HepG2 (cell line): ENCODE measurements around the gene FARSB. TPM values are rescaled to one million over a fixed set of nuclear protein-coding genes. Genes with fewer than 3 reads are reported as not detected.

Experiments
- ESRRA ChIP-seq: sonication (generic); formaldehyde crosslinking; IDR thresholded peaks from 2 replicates; pipeline ENCODE4 v1.5.1; 2020; ENCODE audit warnings: mild to moderate bottlenecking, low read depth, missing genetic modification reagents
- FOSL2 ChIP-seq: sonication (generic); formaldehyde crosslinking; IDR thresholded peaks from 2 replicates; pipeline ENCODE4 v1.4.0; 2020; ENCODE audit warnings: missing genetic modification reagents
- GLMP ChIP-seq: sonication (generic); formaldehyde crosslinking; IDR thresholded peaks from 2 replicates; pipeline ENCODE4 v1.9.0; 2021; ENCODE audit warnings: missing genetic modification reagents, mild to moderate bottlenecking, borderline replicate concordance
- HMGXB3 ChIP-seq: sonication (generic); formaldehyde crosslinking; IDR thresholded peaks from 2 replicates; pipeline ENCODE4 v1.4.0; 2020; ENCODE audit warnings: missing genetic modification reagents, borderline replicate concordance
- HNF4A ChIP-seq: sonication (generic); formaldehyde crosslinking; IDR thresholded peaks from 2 replicates; pipeline ENCODE4 v1.4.0; 2020; ENCODE audit warnings: missing genetic modification reagents
- HNRNPK ChIP-seq: fragments of 200-400 bp; formaldehyde crosslinking; IDR thresholded peaks from 2 replicates; pipeline ENCODE4 v1.6.1; 2018; ENCODE audit warnings: low read length, low read depth, moderate library complexity, mild to moderate bottlenecking; ENCODE audit not compliant: poor library complexity, severe bottlenecking
- KAT8 ChIP-seq: IDR thresholded peaks from 2 replicates; pipeline ENCODE4 v1.6.1; 2016; ENCODE audit warnings: missing genetic modification reagents, missing compliant biosample characterization
- LBX2 ChIP-seq: sonication (generic); formaldehyde crosslinking; IDR thresholded peaks from 2 replicates; pipeline ENCODE4 v1.5.0; 2020; ENCODE audit warnings: missing genetic modification reagents, mild to moderate bottlenecking, borderline replicate concordance
- MAFG ChIP-seq: sonication (generic); formaldehyde crosslinking; IDR thresholded peaks from 2 replicates; pipeline ENCODE4 v1.5.1; 2020; ENCODE audit warnings: mild to moderate bottlenecking, missing genetic modification reagents
- RXRB ChIP-seq: IDR thresholded peaks from 2 replicates; pipeline ENCODE4 v1.6.1; 2016; ENCODE audit warnings: borderline replicate concordance, missing genetic modification reagents, missing compliant biosample characterization
- SMAD9 ChIP-seq: sonication (generic); formaldehyde crosslinking; IDR thresholded peaks from 2 replicates; pipeline ENCODE4 v1.5.1; 2020; ENCODE audit warnings: mild to moderate bottlenecking, missing genetic modification reagents
- SP140L ChIP-seq: sonication (generic); formaldehyde crosslinking; IDR thresholded peaks from 2 replicates; pipeline ENCODE4 v1.4.0; 2020; ENCODE audit warnings: missing genetic modification reagents, borderline replicate concordance
- SPEN ChIP-seq: sonication (generic); formaldehyde crosslinking; IDR thresholded peaks from 2 replicates; pipeline ENCODE4 v1.5.1; 2020; ENCODE audit warnings: low read depth, mild to moderate bottlenecking, missing genetic modification reagents
- SRSF1 ChIP-seq: fragments of 200-400 bp; formaldehyde crosslinking; optimal IDR thresholded peaks from 2 replicates; pipeline ENCODE3; 2017; ENCODE audit warnings: mild to moderate bottlenecking, low read depth, low read length, moderate library complexity
- STAT6 ChIP-seq: sonication (generic); formaldehyde crosslinking; IDR thresholded peaks from 2 replicates; pipeline ENCODE4 v1.4.0; 2020; ENCODE audit warnings: missing genetic modification reagents, mild to moderate bottlenecking, borderline replicate concordance
- XBP1 ChIP-seq: sonication (generic); formaldehyde crosslinking; IDR thresholded peaks from 2 replicates; pipeline ENCODE4 v1.5.0; 2020; ENCODE audit warnings: missing genetic modification reagents
- ZBTB1 ChIP-seq: sonication (generic); formaldehyde crosslinking; IDR thresholded peaks from 2 replicates; pipeline ENCODE4 v1.4.0; 2020; ENCODE audit warnings: missing genetic modification reagents, borderline replicate concordance
- ZNF121 ChIP-seq: sonication (generic); formaldehyde crosslinking; IDR thresholded peaks from 2 replicates; pipeline ENCODE4 v1.5.0; 2020; ENCODE audit warnings: mild to moderate bottlenecking, missing genetic modification reagents
- ZNF24 ChIP-seq: fragments of 450-650 bp; IDR thresholded peaks from 2 replicates; pipeline ENCODE4 v1.6.1; 2017; ENCODE audit warnings: antibody characterized with exemption, mild to moderate bottlenecking
- ZNF367 ChIP-seq: sonication (generic); formaldehyde crosslinking; IDR thresholded peaks from 2 replicates; pipeline ENCODE4 v1.4.0; 2020; ENCODE audit warnings: missing genetic modification reagents, borderline replicate concordance
- ZNF496 ChIP-seq: sonication (generic); formaldehyde crosslinking; IDR thresholded peaks from 2 replicates; pipeline ENCODE4 v1.8.1; 2023; ENCODE audit warnings: mild to moderate bottlenecking, moderate library complexity, missing genetic modification reagents; ENCODE audit not compliant: insufficient replicate concordance
- ZSCAN12 ChIP-seq: sonication (generic); formaldehyde crosslinking; IDR thresholded peaks from 2 replicates; pipeline ENCODE4 v1.9.0; 2021; ENCODE audit warnings: mild to moderate bottlenecking, missing genetic modification reagents
- polyA plus RNA-seq, 8 experiments: library from polyadenylated mRNA; depleted of rRNA in 3 of 8; stranded (reverse) in 7 of 8; unstranded in 1 of 8; fragments of >200 nt; fragmentation: Illumina TruSeq in 4 of 8; extraction: Trizol in 4 of 8; gene quantifications; 2 replicates each; pipeline versions ENCODE4 v1.2.1 to v1.2.3, GENCODE V29; 2011 to 2016; ENCODE audit warnings: low read depth in 4 of 8, missing spikeins in 1 of 8, mixed read lengths in 1 of 8; ENCODE audit not compliant: insufficient read depth in 1 of 8
- total RNA-seq, 5 experiments: library from RNA; depleted of rRNA; stranded (reverse); fragments of >200 nt; fragmentation: Illumina TruSeq; extraction: Trizol; gene quantifications; 2 replicates each; pipeline ENCODE4 v1.2.3, GENCODE V29; 2016; ENCODE audit warnings: low read depth in 1 of 5

Gene FARSB
- total and polyA plus RNA-seq, 2 of the 13 experiments (the other 11 are each of a cell fraction or from before 2014, with no cell fraction given) = 23.3 to 45.9 TPM

GRCh38 chr2:222690564-222691200 lies 34.8 kb upstream of the FARSB start (continued):
- TF ChIP-seq SP140L (CRISPR knock-in tag) (peak; percentile 85; the same call in 1 of the 2 replicates), ZSCAN12 (CRISPR knock-in tag) (no peak), HNF4A (CRISPR knock-in tag) (peak; percentile 25; the same call in 1 of the 2 replicates), SRSF1 (no peak), FOSL2 (CRISPR knock-in tag) (peak; percentile 68), XBP1 (CRISPR knock-in tag) (no peak), GLMP (CRISPR knock-in tag) (no peak), SMAD9 (CRISPR knock-in tag) (no peak), KAT8 (CRISPR knock-in tag) (peak; percentile 82), HMGXB3 (CRISPR knock-in tag) (0 out of 2 replicates have a peak, but pooled peaks have one; percentile 40), ZNF24 (0 out of 2 replicates have a peak, but pooled peaks have one; percentile 45), ZNF496 (no peak), MAFG (CRISPR knock-in tag) (no peak), ZNF121 (CRISPR knock-in tag) (no peak), ZBTB1 (CRISPR knock-in tag) (no peak), HNRNPK (no peak), ZNF367 (CRISPR knock-in tag) (no peak), RXRB (peak; percentile 42; the same call in 1 of the 2 replicates), ESRRA (no peak), SPEN (CRISPR knock-in tag) (peak; percentile 60; the same call in 1 of the 2 replicates), LBX2 (CRISPR knock-in tag) (no peak), STAT6 (CRISPR knock-in tag) (peak; percentile 68; the same call in 1 of the 2 replicates)
